PC-3 (cell line): ENCODE results near the gene METTL1.
"Not testable (repeated sequence)": the region's sequence is repeated elsewhere in the genome, so short reads cannot be mapped to it uniquely, and the experiment has no call there.

Source experiments
- CTCF ChIP-seq: fragments of 300-600 bp; sonication (generic); conservative IDR thresholded peaks from 2 replicates; pipeline ENCODE4 v1.5.1; 2017; ENCODE audit warnings: antibody characterized with exemption, low read depth, mild to moderate bottlenecking, low read length
- EZH2 ChIP-seq: fragments of 300-600 bp; sonication (generic); IDR thresholded peaks from one replicate; pipeline ENCODE4 v1.6.1; 2017; ENCODE audit warnings: antibody characterized with exemption, mild to moderate bottlenecking, low read length; ENCODE audit not compliant: unreplicated experiment
- EZH2phosphoT487 ChIP-seq: fragments of 300-600 bp; sonication (generic); IDR thresholded peaks from 2 replicates; pipeline ENCODE4 v1.6.1; 2018; ENCODE audit warnings: mild to moderate bottlenecking, antibody characterized with exemption, low read length, borderline replicate concordance

- not testable (repeated sequence) for TF ChIP-seq CTCF, EZH2phosphoT487, EZH2
These were observed 49.1 kb upstream of the METTL1 start for GRCh38 chr12:57821015-57821414.
